HG02973 (cell line): Measurements from ENCODE around the gene ZCCHC2.

Source experiments
- ATAC-seq: cut with Tn5 transposase; IDR thresholded peaks from one replicate; pipeline ENCODE4 v1.9.1; 2021; ENCODE audit warnings: moderate library complexity; ENCODE audit not compliant: unreplicated experiment

The ZCCHC2 gene

GRCh38 chr18:62522504-62523254 is at the start of gene ZCCHC2:
Gene ZCCHC2, plus strand, starts transcription at chr18:62523025. Its CDS starts 400 bp downstream, at chr18:62523425.
- ATAC-seq = peak; percentile 62

DNA sequence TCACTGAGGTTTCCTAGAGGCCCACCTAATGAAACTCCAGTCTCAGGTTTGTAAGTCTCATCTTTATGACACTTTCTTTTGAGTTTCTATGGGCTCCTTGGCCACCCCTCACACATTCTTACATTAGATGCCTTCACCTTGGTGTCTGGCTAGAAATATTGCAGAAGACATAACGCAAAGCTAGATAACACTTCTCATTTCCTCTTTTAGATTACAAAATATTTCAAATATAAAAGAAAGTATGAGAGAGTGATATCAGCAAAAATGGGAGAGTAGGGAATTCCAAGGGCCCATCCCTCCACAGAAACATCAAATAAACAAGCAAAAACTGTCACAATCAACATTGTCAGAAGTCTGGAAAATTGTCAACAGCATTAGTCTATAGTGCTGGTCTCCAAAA is 43.3 kb upstream of the ZCCHC2 start:
- ATAC-seq = no peak

- no peak for ATAC-seq
Observed at GRCh38 chr18:62480927-62481326, 41.9 kb upstream of the ZCCHC2 start.

DNA sequence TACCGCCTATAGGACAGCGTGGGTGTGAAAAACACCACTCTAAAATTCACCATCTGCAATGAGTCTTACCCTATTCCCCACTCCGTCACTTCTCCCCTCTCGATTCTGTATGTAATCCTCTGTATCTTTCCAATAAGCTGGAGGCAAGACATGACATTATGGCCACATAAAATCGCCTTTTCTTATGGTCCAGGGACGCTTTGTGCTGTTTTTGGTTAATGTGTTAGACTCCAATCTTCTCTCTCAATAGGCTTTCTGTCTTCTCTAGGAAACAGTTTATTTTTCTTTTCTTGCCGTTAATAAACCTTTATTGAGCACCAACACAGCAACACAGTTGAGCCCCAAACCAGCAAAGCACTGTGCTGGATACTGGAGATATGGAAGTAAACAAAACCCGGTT is 37.9 kb upstream of the ZCCHC2 start:
- no peak for ATAC-seq

GRCh38 chr18:62485684-62486083 is 37.1 kb upstream of the ZCCHC2 start:
- ATAC-seq = no peak

DNA sequence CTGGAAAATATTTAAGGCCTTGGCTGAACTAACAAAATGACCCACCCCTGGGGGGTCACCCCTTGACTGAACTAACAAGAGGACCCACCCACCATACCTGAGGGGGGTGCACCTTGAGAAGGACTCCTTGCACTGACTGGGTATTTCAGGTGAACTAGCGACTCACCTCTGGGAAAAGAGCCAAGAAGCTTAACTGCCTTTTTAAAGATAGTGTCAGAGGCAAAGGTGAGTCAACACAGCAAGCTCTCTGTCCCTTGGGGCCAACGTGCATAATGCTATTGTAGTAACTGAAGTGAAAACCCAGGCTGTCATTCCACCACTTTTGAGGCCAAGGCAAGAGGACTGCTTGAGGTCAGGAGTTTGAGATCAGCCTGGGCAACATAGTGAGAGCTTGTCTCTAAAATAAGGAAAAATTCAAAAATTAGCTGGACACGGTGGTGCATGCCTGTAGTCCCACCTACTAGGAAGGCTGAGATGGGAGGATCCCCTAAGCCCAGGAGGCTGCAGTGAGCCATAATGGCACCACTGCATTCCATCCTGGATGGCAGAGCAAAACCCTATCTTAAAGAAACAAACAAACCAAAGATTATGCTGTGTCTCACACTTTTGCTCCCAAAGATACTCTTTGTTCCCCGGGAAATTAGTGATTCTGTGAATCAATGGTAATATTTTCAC is 36.4 kb upstream of the ZCCHC2 start:
- no peak for ATAC-seq

GRCh38 chr18:62487161-62487560 is 35.7 kb upstream of the ZCCHC2 start:
- ATAC-seq = no peak

DNA sequence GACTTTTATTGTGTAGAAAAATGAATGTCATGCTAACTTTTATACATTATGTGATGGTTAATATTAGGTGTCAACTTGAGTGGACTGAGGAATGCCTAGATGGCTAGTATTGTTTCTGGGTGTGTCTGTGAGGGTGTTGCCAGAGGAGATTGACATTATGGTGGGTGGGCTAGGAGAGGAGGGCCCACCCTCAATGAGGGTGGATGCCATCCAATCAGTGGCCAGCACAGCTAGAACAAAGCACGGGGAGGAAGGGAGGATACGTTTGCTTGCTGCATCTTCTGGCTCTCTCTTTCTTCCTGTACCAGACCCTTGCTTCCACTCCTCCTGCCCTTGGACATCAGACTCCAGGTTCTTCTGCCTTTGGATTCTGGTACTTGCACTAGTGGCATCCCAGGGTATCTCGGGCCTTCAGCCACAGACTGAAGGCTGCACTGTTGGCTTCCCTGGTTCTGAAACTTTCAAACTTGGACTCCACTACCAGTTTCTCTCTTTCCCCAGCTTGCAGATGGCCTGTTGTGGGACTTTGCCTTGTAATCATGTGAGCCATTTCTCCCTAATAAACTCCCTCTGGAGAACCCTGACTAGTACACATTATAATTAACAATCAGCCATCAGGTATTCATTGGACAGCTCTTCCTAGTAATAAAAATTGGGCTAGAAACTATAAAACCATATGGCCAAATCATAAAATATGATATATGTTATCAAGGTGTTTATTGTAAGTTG is 31.7 kb upstream of the ZCCHC2 start:
- no peak for ATAC-seq

- no peak for ATAC-seq
Observed at GRCh38 chr18:62493033-62493862, 29.6 kb upstream of the ZCCHC2 start.

- ATAC-seq = no peak
Observed at GRCh38 chr18:62494764-62495163, 28.1 kb upstream of the ZCCHC2 start.

GRCh38 chr18:62496262-62496661 is 26.6 kb upstream of the ZCCHC2 start:
- no peak for ATAC-seq

DNA sequence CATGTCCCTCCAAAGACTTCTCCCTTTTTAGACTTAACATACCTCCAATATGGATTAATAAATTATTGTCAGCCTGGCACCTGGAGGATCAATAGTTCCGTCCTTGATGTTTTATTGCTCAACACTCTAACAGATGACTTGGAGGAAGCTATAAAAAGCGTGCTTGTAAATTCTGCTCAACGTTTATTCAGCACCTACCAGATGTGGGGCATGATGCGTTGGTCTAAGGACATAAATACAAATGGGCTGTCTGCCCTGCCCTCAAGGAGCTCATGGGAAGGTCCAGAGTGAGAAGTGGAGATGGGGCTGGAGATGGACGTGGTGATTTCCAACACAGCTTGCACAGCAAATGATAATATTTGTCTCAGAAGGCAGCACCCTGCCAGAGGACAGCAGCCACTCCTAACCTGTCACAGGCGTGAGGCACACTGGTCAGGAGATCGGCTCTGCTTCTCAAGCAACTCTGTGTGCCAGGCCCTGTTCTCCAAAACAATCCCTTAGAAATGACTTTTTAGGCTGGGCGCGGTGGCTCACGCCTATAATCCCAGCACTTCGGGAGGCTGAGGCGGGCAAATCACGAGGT is 25.5 kb upstream of the ZCCHC2 start:
- ATAC-seq = no peak

DNA sequence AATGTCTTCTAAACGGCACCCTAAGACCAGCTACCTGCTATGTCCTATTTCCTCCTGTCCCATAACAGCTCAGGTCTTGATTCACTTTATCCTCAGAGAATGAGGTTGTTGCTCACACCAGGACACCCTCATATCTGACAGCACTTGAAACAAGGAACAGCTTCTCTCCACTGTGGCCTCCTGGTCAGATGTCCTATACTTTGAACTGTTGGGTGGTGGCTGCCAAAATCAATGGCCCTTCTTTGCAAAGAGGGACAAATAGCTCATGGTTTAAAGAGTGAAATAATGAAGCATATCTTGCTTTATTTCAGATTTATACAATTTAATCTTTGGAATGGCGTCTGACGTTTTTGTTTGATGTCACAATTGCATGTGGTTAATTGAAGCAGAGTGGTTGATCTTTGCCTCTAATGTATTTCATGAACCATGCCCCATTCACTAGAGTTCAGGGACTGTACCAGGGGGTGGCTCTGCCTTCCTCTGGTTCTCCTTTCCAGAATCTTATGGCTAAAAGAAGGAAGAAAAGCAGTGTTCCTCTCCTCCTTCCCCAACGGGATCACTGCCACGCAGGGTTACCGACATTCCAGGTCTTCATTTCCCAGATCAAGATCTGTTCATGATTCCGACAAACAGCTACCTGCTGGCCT is 24.1 kb upstream of the ZCCHC2 start:
- ATAC-seq = no peak

GRCh38 chr18:62499263-62499650 is 23.6 kb upstream of the ZCCHC2 start:
- no peak for ATAC-seq

- no peak for ATAC-seq
Observed at GRCh38 chr18:62500174-62500573, 22.7 kb upstream of the ZCCHC2 start.

GRCh38 chr18:62500966-62501591 is 21.7 kb upstream of the ZCCHC2 start:
- ATAC-seq = no peak

GRCh38 chr18:62505669-62506494 is 16.9 kb upstream of the ZCCHC2 start:
- ATAC-seq = peak; percentile 76

DNA sequence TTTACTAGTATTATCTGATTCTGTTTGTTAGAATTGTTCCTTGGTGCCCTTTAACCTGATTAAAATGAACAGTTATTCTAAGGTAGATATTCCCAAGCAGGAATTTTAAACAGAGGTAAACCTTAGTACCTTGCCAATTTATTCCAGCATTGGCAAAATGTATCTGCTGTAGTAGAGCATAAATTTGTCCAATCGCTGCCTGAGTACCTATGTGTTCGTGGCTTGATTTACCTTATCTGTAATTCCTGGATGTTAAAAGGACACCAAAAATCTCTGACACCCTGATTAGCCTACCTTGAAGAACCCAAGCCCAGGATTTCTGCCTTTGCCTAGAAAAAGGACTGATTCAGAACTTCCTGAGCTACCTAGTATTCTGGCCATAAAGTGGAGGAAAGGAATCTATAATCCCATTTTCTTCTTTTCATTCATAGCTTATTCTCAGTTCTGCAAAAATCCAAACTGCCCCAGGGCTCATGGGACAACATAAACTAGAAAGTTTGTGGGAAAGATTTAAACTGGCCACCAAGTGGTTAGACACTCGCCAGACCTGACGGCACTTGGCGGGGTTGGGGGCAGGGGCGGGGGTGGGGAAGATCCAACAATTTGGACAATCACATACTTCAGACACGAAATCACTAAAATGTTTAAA is 16.2 kb upstream of the ZCCHC2 start:
- ATAC-seq = peak; percentile 6
